GM12864 (cell line): ENCODE measurements around the gene HDAC9.

Experiments
- DNase-seq: peaks from one replicate; pipeline ENCODE4 v3.0.0-alpha.2; 2011; ENCODE audit warnings: low read depth
- H3K4me3 ChIP-seq: 2 replicates; pipeline ENCODE4 v1.5.1; 2011; ENCODE audit warnings: mild to moderate bottlenecking, low read depth, low read length, control low read depth
- CTCF ChIP-seq: IDR thresholded peaks from 2 replicates; pipeline ENCODE4 v1.5.1; 2011; ENCODE audit warnings: low read depth, mild to moderate bottlenecking, moderate library complexity, low read length, control low read depth, inconsistent platforms; ENCODE audit errors: missing control alignments

HDAC9 gene

GRCh38 chr7:18520450-18521235 is 25.1 kb downstream of the HDAC9 start:
- peak overlapping the region; percentile 39; the same call in 1 of the 2 replicates for H3K4me3 ChIP-seq
- DNase-seq = no peak
- TF ChIP-seq CTCF = no peak

- peak overlapping the region; percentile 23; the same call in 1 of the 2 replicates for H3K4me3 ChIP-seq
- no peak for DNase-seq
Measured at GRCh38 chr7:18521236-18521589, 25.7 kb downstream of the HDAC9 start.

GRCh38 chr7:18521945-18522566 is 26.5 kb downstream of the HDAC9 start:
- TF ChIP-seq CTCF = no peak
- H3K4me3 ChIP-seq = no peak overlapping the region; the same call in 1 of the 2 replicates
- no peak for DNase-seq

More at GRCh38 chr7:18521236-18521589, 25.7 kb downstream of the HDAC9 start:
- TF ChIP-seq CTCF = no peak

- no peak for DNase-seq
- TF ChIP-seq CTCF = no peak
- H3K4me3 ChIP-seq = no peak overlapping the region
Measured at GRCh38 chr7:18524248-18524647, 28.7 kb downstream of the HDAC9 start.

- TF ChIP-seq CTCF = no peak
- no peak overlapping the region for H3K4me3 ChIP-seq
- DNase-seq = no peak
Measured at GRCh38 chr7:18526368-18526878, 30.9 kb downstream of the HDAC9 start.

GRCh38 chr7:18529239-18529638 is 33.7 kb downstream of the HDAC9 start:
- no peak overlapping the region for H3K4me3 ChIP-seq
- no peak for DNase-seq
- TF ChIP-seq CTCF = no peak
